SH-SY5Y (cell line): ENCODE results near the gene PSMC1.

Source experiments
- GATA2 ChIP-seq: IDR thresholded peaks from 2 replicates; pipeline ENCODE4 v1.6.1; 2011; ENCODE audit warnings: mild to moderate bottlenecking, low read depth, low read length
- GATA3 ChIP-seq: IDR thresholded peaks from 2 replicates; pipeline ENCODE4 v1.6.1; 2011; ENCODE audit warnings: low read depth, mild to moderate bottlenecking, low read length, moderate library complexity

Gene PSMC1

DNA sequence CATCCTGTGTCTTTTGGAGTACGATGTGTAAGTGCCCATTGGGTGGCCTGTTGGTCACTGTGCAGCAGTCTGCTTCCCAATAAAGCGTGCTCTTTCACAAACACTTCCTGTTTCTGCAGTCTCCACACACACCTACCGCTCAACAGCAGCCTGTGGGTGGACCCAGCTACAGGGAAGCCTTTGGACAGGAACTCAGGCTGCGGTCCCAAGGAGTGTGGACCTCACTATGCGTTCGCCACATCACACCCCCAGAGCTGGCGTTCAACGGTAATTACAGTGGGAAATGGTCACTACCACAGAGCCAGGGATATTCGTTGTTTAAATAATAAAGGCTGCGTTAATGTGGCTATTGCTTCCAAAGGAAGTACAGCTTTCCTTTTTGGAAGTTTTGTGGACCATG is 16.2 kb downstream of the PSMC1 start:
- TF ChIP-seq GATA2 (no peak), GATA3 (no peak)

DNA sequence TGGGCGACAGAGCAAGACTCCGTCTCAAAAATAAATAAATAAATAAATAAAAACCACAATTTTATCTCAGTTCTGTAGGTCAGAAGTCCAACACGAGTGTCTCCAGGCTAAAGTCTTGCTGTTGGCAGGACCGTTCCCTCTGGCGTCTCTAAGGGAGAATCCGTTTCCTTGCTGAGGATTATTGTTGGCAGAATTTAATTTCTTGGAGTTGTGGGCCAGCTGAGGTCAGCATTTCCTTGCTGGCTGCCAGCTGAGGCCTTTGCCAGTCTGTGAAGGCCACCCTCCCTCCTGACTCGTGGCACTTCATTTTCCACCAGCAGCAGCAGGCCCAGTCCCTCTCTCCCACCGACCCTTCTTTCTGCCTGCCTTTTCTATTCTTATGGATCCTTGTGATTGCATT is 17.2 kb downstream of the PSMC1 start:
- TF ChIP-seq GATA2 (no peak), GATA3 (no peak)

DNA sequence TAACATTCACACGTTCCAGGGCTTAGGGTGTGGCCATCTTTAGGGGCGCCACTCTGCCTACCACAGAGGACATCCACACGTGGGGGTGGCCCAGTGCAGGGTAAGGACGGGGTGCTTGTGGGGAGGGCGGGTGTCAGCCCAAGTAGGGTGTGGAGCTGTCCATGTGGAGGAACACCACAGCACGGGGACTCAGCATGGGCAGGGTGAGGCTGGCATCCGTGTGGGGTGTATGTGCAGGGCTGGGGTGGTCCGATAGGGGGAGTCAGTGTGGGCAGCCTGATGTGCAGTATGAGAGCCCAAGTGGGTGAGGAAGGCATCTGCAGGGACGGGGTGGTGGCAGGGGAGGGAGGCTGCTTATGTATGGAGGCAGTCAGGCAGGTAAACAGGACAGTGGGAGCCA is 17.7 kb downstream of the PSMC1 start:
- no peak for TF ChIP-seq GATA2
- TF ChIP-seq GATA3, result no peak

DNA sequence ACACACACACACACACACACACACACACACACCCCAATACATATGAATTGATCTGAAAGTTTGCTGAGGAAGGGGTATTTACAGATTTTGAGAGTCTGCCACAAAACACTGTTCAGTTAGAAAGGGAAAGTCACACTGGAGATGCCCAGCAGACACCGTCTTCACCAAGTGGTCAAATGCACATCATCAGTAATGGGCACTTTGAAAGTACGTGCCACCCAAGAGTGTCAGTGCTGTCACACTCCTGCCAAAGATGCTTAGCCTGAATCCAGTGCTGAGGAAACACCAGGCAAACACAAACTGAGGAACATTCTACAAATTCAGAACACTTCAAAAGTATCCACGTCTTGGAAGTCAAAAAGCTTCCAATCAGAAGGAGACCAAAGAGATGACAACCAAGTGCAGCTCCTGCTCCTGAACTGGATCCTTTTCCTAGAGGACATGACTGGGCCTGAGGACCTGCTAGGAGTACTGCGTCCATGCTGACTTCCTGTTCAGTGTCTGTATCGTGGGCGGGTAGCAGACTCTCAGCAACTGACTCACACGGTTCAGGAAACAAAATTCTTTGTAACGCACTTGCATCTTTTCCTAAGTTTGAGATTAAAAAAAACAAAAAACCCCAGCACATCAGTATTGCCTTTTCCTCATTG is 18.6 kb downstream of the PSMC1 start:
- TF ChIP-seq GATA2 (no peak), GATA3 (no peak)

DNA sequence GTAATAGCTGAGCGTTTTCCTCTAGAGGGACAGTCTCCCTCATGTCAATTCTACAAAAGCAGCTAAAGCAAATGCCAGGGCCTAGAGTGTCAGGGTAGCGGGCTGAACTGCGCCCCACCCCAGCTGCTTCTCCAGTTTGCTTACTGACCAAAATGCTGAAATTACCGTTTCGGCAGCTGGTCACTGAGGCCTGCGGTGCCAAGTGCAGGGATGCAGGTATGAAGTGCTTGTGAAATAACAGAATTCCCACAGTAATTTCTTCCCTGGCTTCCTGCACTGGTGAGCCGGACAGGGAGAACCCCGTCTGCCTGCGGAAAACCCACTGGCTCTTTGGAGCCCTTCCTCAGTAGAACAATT is 19.1 kb downstream of the PSMC1 start:
- TF ChIP-seq GATA2 (no peak), GATA3 (no peak)

DNA sequence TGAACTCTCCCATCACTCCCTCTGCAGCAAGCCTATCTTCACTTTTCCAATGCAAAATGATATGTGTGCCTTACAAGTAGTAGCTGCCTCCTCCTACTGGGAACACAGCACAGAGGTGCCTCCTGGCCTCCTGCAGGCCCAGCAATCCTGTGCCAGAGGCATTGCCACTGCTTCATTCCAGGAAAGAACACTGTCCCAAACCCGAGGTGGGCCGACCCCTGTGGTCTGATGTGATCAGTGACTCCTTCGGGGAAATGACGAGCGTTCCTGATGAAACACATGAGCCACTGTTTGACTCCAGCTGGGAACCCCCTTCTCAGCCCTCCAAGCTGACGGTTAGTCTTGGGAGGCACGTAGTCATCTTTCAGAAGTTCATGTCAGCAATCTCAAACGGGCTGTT is 19.5 kb downstream of the PSMC1 start:
- TF ChIP-seq GATA2, result no peak
- TF ChIP-seq GATA3, result no peak

DNA sequence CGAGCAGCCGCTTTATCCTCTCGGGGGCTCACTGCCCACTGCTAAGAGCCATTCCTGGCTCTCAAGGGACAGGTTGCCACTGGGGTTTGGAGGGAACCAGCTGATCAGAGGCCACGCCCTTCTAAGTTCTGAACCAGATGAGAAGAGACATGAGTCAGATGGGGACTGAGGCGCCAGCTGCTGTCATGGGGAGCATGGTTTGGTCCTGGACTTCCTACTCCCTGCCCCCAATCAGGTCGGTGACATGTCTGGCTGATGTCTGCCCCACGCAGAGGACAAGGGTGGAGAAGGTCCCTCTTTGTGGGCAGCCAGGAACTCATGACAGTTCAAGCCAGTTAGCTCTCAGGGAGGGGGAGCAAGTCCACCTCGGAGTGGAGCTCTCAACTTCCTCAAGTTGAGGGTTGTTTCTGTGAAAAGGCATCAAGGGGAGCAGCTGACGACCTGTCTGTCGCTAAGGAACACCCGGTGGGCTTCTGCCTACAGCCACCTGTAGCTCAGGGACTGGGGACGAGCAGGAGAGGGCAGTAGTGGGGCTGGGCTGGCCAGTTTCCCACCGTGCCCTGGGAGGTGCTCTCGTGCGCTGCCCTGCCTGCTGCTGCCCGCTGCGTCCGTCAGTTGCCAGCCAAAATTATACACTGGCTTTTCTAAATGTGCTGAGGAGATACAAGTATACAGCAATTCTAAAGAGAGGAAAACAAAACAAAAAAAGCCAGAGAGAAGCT is 20.5 kb downstream of the PSMC1 start:
- TF ChIP-seq GATA2 (no peak), GATA3 (no peak)

DNA sequence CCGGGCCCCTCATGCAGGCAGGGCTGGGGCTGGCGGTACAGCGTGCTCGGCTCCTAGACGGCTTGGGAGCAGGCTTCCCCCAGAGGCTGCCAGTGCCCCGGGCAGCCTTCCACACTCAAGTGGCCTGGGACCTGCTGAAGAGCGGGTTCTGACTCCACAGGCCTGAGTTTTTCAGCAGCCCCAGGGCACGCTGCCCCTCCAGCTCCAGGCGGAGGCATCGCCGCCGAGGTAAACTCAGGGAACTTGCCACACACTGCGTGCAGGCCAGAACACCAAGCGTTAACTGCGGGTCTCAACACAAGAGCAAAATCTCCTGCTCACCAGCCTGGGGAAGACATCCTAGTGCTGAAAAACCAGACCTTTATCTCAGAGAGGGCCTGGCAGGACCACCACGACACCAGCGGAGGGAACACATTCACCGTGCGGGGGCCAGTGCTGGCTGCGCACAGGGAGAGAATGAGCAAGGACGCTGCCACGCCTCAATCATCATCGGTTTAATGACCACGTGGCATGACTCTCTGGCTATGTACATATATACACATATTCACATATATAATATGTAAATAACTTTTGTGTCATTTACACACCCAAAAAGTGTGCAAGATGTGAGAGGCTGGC is 21.3 kb downstream of the PSMC1 start:
- TF ChIP-seq GATA3 (no peak), GATA2 (no peak)

DNA sequence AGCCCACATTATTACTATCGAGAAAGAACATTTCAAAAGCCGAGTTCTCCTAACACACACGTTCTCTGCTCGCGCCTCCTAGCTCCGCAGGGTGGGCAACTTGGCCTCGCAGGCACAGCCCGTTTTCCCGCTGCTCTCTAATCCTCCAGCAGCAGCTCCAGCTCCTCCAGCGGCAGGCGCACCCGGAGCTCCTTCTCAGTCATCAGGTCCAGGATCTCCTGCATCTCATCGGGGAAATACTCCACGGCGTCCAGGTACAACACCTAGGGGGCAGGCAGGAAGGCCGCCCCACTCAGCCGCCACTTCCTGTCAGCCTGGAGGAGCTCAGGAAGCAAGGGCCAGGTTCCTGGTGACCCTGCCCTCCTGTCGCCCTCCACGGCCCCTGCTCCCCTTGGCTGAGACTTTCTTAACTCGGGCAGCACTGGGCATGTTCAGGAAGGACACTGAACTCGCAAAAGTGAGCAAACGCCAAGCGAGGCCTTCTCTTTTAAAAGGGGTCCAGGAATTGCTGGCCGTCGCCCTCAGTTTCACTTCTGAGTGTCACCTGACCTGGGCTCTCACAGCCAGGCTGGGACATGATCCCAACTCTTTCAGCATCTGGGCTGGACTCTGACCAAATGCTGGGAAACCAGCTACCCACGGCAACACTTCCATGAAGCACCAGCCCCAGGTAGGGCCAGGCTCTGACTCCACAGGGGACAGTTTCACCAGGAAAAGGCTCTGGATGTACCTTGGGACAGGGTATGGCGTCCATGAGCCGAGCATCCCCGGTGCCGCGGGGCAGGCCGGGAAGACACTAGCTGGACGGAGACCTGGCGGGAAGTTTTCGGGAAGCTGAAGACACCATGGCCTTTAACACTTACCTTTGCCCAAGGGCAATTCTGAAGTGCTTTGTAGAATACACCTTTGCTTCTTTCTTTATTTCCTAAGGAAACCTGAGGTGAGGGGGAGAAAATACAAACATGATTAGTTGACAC is 22.1 kb downstream of the PSMC1 start:
- no peak for TF ChIP-seq GATA3
- TF ChIP-seq GATA2, result no peak

DNA sequence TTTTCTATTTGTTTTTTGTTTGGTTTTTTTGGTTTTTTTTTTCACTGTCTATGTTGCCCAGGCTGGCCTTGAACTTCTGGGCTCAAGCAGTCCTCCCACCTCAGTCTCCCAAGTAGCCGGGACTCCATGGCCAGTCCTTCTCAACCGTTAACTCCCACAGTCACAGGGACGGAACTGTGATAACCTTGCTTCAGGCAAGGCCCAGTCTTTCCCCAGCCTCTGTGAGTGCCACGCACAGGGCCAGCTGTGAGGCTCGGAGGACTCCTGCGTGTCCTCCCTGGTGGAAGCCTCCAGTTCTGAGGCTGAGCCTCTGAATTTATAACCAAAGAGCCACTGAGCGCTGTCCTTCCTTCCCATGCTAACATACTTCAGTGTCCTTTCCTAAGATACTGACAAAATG is 23.7 kb downstream of the PSMC1 start:
- TF ChIP-seq GATA2, result no peak
- no peak for TF ChIP-seq GATA3

DNA sequence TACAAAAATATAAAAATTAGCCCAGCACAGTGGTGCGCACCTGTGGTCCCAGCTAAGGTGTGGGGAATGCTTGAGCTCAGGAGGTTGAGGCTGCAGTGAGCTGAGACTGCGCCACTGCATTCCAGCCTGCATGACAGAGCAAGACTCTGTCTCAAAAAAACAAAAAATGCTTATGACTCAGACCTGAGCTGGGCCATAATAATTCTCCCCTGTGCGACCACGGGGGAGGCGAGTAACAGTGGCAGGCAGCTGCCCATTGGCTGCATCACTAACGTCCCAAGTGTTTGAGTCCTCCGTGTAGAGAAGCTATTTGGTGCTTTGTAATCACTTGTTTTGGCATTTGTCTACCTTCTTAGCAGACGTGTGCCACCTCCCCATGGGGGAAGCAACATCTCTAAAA is 24.9 kb downstream of the PSMC1 start:
- no peak for TF ChIP-seq GATA3
- no peak for TF ChIP-seq GATA2

DNA sequence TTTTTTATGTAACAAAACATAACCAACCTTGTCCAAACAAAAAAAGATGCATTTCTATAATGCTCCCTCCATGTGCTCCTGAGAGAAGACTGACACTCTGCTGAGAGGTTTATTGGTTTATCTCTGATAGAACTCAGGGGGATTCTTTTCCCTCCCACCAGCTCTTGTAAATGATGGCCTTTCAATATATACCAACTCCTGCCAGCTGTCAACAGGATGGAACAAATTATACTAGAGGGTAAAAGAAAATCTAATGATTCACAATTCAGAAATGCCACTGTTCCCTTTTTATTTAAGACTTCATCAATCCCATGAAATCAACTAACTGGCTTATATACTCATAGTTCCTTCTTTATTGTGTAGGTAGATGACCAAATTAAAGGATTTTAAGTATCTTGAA is 25.4 kb downstream of the PSMC1 start:
- no peak for TF ChIP-seq GATA2
- no peak for TF ChIP-seq GATA3

DNA sequence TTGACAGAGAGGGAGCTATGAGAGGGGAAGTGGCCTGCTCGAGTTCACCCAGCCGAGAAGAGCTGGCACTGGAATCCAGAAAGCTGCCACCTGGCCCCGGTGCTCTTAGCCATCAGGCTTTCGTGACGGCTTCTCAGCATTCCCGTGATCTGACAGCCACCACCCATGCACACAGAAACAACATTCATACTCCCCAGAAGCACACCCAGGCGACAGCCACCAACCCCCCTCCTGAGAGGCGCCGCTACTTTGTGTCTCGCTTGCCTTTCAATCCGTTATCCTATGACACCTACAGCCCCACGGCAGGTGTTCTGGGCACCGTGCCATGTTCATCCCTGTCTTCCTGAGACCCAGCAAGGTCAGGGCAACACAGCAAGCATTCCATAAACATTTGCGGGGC is 31.4 kb downstream of the PSMC1 start:
- TF ChIP-seq GATA2 (no peak), GATA3 (no peak)

DNA sequence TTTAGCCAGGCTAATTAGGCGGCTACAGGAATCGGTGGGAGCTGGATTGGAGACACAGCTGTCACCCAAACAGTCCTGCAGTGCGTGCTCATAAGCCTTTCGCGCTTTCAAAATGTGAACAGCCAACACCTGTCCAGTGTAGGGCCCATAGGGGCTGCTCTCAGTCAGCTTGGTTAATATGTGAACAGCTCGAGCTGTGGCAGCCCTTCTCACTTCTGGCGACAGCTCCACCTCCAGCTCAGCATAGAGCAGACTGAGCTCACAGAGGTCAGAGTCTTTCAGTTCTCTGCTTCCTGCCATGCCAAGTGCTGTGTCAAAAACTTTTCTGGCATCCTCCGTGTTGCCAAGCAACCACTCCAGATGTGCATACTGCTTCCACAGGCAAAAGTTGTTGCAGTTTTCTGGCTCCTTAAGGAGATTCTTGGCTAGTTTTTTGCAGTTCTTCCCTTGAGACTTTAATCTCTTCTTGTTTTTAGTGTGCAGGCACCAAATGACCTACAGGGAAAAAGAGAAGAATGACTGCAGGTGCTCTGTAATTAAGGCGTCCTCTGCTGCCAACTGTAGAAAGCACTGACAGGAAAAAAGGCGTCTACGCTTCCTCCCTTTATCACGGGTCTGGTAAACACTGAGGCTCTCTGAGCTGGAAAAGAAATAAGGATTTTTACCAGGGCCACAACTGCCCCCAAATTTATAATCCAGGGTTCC is 32.5 kb downstream of the PSMC1 start:
- TF ChIP-seq GATA2 (no peak), GATA3 (no peak)

DNA sequence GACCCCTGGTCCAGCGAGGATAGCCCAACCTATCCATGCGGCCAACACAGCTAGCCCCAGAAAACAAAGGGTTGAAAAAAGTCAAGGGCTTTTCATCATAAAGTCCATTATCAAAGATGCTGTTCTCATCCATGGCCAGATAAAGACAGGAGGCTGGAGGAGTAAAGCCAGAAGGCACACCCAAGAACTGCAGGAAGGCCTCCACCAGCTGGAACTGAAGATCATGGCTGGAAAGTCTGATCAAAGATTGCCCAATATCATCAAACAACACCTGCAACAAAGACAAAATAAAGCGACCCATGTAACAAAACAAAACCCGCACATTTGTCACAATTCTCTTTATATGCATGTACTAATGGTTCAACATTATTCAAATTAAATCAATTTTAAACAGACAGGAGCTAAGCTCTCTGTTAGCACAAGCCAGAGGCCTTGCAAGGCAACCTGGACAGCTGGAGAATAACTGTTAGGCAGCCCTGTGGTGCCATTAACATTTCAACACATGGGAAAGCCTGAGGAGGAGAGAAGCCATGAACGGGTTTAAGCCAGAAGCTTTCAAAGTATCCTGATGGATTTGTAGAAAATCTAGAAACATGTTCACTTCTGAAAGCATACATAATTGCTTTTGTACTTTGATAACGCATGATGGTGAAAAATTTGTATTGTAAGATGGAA is 34.1 kb downstream of the PSMC1 start:
- TF ChIP-seq GATA2, result no peak
- TF ChIP-seq GATA3, result no peak
